GM23338 (cell line): ENCODE measurements around the gene SRI. TPM values are rescaled to one million over a fixed set of nuclear protein-coding genes. Genes with fewer than 3 reads are reported as not detected.

ENCODE experiments used
- ATAC-seq: fragments of 200-7000 bp; cut with Tn5 transposase; 3 replicates; pipeline ENCODE4 v1.9.1; 2020
- DNase-seq: peaks from one replicate; pipeline ENCODE4 v3.0.0-alpha.2; 2015; ENCODE audit warnings: low spot score
- H2AFZ ChIP-seq: fragments of 200-600 bp; sonication (generic); 2 replicates; pipeline ENCODE4 v1.8.0; 2016; ENCODE audit warnings: antibody characterized with exemption, mild to moderate bottlenecking, moderate library complexity
- H3F3A ChIP-seq: fragments of 200-600 bp; sonication (generic); replicated peaks from 2 replicates; pipeline ENCODE4 v1.8.0; 2017; ENCODE audit warnings: antibody characterized with exemption, mixed run types, low read depth
- H3K27ac ChIP-seq: fragments of 200-600 bp; sonication (generic); 2 replicates; pipeline ENCODE4 v1.6.1; 2016; ENCODE audit warnings: low read depth
- H3K27me3 ChIP-seq: fragments of 200-600 bp; sonication (generic); 2 replicates; pipeline ENCODE4 v1.8.0; 2016; ENCODE audit warnings: mild to moderate bottlenecking, mixed run types, moderate library complexity; ENCODE audit not compliant: insufficient read depth
- H3K36me3 ChIP-seq: fragments of 200-600 bp; sonication (generic); 2 replicates; pipeline ENCODE4 v1.8.0; 2016; ENCODE audit warnings: mild to moderate bottlenecking; ENCODE audit not compliant: insufficient read depth
- H3K4me1 ChIP-seq: fragments of 200-600 bp; sonication (generic); 2 replicates; pipeline ENCODE4 v1.8.0; 2016; ENCODE audit warnings: mild to moderate bottlenecking, moderate library complexity; ENCODE audit not compliant: insufficient read depth
- H3K4me2 ChIP-seq: fragments of 200-600 bp; sonication (generic); 2 replicates; pipeline ENCODE4 v1.7.1; 2017; ENCODE audit warnings: mixed run types
- H3K4me3 ChIP-seq: fragments of 200-600 bp; sonication (generic); 2 replicates; pipeline ENCODE4 v1.6.1; 2016; ENCODE audit warnings: mixed run types
- H3K79me2 ChIP-seq: fragments of 200-600 bp; sonication (generic); replicated peaks from 2 replicates; pipeline ENCODE4 v1.8.0; 2017; ENCODE audit warnings: mild to moderate bottlenecking; ENCODE audit not compliant: insufficient read depth
- H3K9me2 ChIP-seq: fragments of 200-600 bp; sonication (generic); 2 replicates; pipeline ENCODE4 v1.8.0; 2017; ENCODE audit not compliant: insufficient read depth
- H4K20me1 ChIP-seq: fragments of 200-600 bp; sonication (generic); replicated peaks from 2 replicates; pipeline ENCODE4 v1.8.0; 2017; ENCODE audit warnings: mild to moderate bottlenecking; ENCODE audit not compliant: insufficient read depth
- H3K27ac Mint-ChIP-seq: 2 replicates; pipeline ENCODE4 v1.8.0; 2020; ENCODE audit warnings: inconsistent platforms, mild to moderate bottlenecking, moderate library complexity, mixed read lengths
- H3K27me3 Mint-ChIP-seq: 3 replicates; pipeline ENCODE4 v1.8.0; 2022; ENCODE audit warnings: low read depth, mild to moderate bottlenecking, moderate library complexity, mixed read lengths, inconsistent platforms; ENCODE audit not compliant: insufficient read depth, poor library complexity
- H3K36me3 Mint-ChIP-seq: 3 replicates; pipeline ENCODE4 v1.8.0; 2021; ENCODE audit warnings: low read depth, mild to moderate bottlenecking, inconsistent platforms, moderate library complexity, mixed read lengths
- H3K4me1 Mint-ChIP-seq: 3 replicates; pipeline ENCODE4 v1.8.0; 2020; ENCODE audit warnings: mild to moderate bottlenecking, inconsistent platforms, mixed read lengths
- H3K4me3 Mint-ChIP-seq: 3 replicates; pipeline ENCODE4 v1.8.0; 2021; ENCODE audit warnings: moderate library complexity, mild to moderate bottlenecking, inconsistent platforms, mixed read lengths
- H3K9me3 Mint-ChIP-seq: 3 replicates; pipeline ENCODE4 v1.8.0; 2020; ENCODE audit warnings: moderate library complexity, mild to moderate bottlenecking, inconsistent platforms, mixed read lengths
- CREB1 ChIP-seq: fragments of 250-450 bp; sonication (Bioruptor Pico); IDR thresholded peaks from 2 replicates; pipeline ENCODE4 v1.5.0; 2020; ENCODE audit warnings: low read depth, mild to moderate bottlenecking, moderate library complexity
- ETS1 ChIP-seq: IDR thresholded peaks from 2 replicates; pipeline ENCODE4 v1.6.1; 2016; ENCODE audit warnings: antibody characterized with exemption
- EZH2 ChIP-seq: fragments of 200-600 bp; sonication (generic); IDR thresholded peaks from one replicate; pipeline ENCODE4 v1.8.0; 2017; ENCODE audit warnings: antibody characterized with exemption, mild to moderate bottlenecking, low read depth; ENCODE audit not compliant: unreplicated experiment
- JUNB ChIP-seq: IDR thresholded peaks from one replicate; pipeline ENCODE4 v1.6.1; 2016; ENCODE audit warnings: antibody characterized with exemption; ENCODE audit not compliant: unreplicated experiment
- NANOG ChIP-seq: IDR thresholded peaks from 2 replicates; pipeline ENCODE4 v1.6.1; 2016; ENCODE audit warnings: antibody characterized with exemption, borderline replicate concordance
- POLR2AphosphoS5 ChIP-seq: IDR thresholded peaks from 2 replicates; pipeline ENCODE4 v1.6.1; 2016; ENCODE audit warnings: antibody characterized with exemption, low read depth
- STAT1 ChIP-seq: IDR thresholded peaks from one replicate; pipeline ENCODE4 v1.6.1; 2016; ENCODE audit warnings: antibody characterized with exemption; ENCODE audit not compliant: unreplicated experiment
- polyA plus RNA-seq: library from polyadenylated mRNA; unstranded; fragments of >200 nt; fragmentation: Nextera tagmentation; extraction: Ambion mirVana; gene quantifications from 2 replicates; pipeline ENCODE4 v1.2.1, GENCODE V29; 2016
- total RNA-seq: library from RNA; depleted of rRNA; stranded (reverse); fragments of >200 nt; shearing (Covaris generic); gene quantifications from 2 replicates; pipeline ENCODE4 v1.2.3, GENCODE V29; 2014
- TF ChIP-seq, protein P1 (sequence below), 2 experiments: fragments of 200-600 bp in 1 of 2; sonication (generic) in 1 of 2; conservative IDR thresholded peaks; 2 replicates each; pipeline versions ENCODE4 v1.5.1 to v1.6.1; 2016 to 2017; ENCODE audit warnings: antibody characterized with exemption in 2 of 2, low read depth in 2 of 2, mild to moderate bottlenecking in 2 of 2, moderate library complexity in 1 of 2
- TF ChIP-seq, protein P2 (sequence below): IDR thresholded peaks from one replicate; pipeline ENCODE4 v1.6.1; 2018; ENCODE audit warnings: antibody characterized with exemption; ENCODE audit not compliant: unreplicated experiment
- TF ChIP-seq, protein P3 (sequence below): fragments of 250-450 bp; sonication (Bioruptor Pico); IDR thresholded peaks from 2 replicates; pipeline ENCODE4 v1.5.0; 2020; ENCODE audit warnings: mild to moderate bottlenecking, moderate library complexity

Gene SRI
- total and polyA plus RNA-seq, 2 experiments from 2014 or later, result 141 to 321 TPM

DNA sequence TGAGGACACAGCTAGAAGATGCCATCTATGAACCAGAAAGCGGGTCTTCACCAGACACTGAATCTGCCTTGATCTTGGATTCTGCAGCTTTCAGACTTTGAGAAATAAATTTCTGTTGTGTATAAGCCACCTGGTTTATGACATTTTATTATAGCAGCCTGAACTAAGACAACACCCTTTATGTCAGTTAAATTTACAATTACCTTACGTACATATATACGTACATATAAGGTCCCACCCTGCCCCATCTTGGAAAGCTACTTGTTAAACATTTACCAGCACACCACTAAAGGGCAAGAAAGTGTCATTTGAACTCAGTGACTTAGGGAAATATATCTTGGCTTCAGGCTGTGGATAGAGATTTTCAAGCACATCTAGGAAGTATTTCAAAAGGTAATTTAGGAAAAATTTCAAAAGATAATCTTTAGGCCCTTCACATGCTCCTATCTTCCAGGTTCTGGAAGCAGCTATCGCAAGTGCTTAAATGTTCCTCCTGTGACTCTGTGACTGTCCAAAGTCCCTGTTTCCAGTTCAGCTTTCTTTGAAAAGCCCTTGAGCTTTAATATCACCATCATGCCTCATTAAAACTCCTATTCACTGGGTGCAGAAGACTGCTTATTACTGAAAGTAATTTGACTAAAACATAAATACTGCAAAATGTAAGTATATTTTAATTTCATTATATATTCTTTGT lies 9.6 kb upstream of the SRI start (continued):
- TF ChIP-seq EZH2 (no peak), CREB1 (CRISPR knock-in tag) (no peak), ETS1 (no peak), POLR2AphosphoS5 (no peak), NANOG (no peak), STAT1 (no peak), JUNB (no peak)
- TF ChIP-seq, protein P1, sequence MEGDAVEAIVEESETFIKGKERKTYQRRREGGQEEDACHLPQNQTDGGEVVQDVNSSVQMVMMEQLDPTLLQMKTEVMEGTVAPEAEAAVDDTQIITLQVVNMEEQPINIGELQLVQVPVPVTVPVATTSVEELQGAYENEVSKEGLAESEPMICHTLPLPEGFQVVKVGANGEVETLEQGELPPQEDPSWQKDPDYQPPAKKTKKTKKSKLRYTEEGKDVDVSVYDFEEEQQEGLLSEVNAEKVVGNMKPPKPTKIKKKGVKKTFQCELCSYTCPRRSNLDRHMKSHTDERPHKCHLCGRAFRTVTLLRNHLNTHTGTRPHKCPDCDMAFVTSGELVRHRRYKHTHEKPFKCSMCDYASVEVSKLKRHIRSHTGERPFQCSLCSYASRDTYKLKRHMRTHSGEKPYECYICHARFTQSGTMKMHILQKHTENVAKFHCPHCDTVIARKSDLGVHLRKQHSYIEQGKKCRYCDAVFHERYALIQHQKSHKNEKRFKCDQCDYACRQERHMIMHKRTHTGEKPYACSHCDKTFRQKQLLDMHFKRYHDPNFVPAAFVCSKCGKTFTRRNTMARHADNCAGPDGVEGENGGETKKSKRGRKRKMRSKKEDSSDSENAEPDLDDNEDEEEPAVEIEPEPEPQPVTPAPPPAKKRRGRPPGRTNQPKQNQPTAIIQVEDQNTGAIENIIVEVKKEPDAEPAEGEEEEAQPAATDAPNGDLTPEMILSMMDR (conservative IDR thresholded peaks at IDR 0.05; ENCODE audit: low read depth in 2 of 2), result no peak
- TF ChIP-seq, protein P2, sequence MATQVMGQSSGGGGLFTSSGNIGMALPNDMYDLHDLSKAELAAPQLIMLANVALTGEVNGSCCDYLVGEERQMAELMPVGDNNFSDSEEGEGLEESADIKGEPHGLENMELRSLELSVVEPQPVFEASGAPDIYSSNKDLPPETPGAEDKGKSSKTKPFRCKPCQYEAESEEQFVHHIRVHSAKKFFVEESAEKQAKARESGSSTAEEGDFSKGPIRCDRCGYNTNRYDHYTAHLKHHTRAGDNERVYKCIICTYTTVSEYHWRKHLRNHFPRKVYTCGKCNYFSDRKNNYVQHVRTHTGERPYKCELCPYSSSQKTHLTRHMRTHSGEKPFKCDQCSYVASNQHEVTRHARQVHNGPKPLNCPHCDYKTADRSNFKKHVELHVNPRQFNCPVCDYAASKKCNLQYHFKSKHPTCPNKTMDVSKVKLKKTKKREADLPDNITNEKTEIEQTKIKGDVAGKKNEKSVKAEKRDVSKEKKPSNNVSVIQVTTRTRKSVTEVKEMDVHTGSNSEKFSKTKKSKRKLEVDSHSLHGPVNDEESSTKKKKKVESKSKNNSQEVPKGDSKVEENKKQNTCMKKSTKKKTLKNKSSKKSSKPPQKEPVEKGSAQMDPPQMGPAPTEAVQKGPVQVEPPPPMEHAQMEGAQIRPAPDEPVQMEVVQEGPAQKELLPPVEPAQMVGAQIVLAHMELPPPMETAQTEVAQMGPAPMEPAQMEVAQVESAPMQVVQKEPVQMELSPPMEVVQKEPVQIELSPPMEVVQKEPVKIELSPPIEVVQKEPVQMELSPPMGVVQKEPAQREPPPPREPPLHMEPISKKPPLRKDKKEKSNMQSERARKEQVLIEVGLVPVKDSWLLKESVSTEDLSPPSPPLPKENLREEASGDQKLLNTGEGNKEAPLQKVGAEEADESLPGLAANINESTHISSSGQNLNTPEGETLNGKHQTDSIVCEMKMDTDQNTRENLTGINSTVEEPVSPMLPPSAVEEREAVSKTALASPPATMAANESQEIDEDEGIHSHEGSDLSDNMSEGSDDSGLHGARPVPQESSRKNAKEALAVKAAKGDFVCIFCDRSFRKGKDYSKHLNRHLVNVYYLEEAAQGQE, result no peak

GRCh38 chr7:88226886-88227516 lies 7.2 kb upstream of the SRI start:
- H3K4me2 ChIP-seq, result no peak overlapping the region
- Mint-ChIP-seq H3K27me3 (no peaks in the 10 kb centered on the region), H3K4me1 (no peaks in the 10 kb centered on the region), H3K4me3 (no peak overlapping the region), H3K36me3 (no peaks in the 10 kb centered on the region), H3K27ac (no peak overlapping the region), H3K9me3 (no peaks in the 10 kb centered on the region)
- no peaks in the 10 kb centered on the region for H3K36me3 ChIP-seq
- H3K9me2 ChIP-seq, result no peaks in the 10 kb centered on the region
- no peaks in the 10 kb centered on the region for H4K20me1 ChIP-seq
- no peaks in the 10 kb centered on the region for H3K4me1 ChIP-seq
- H3K27ac ChIP-seq, result no peak overlapping the region
- H3K4me3 ChIP-seq, result no peak overlapping the region
- DNase-seq (no peak), ATAC-seq (no peak)
- no peak overlapping the region for H2AFZ ChIP-seq
- no peaks in the 10 kb centered on the region for H3K79me2 ChIP-seq
- H3K27me3 ChIP-seq, result no peaks in the 10 kb centered on the region
- no peaks in the 10 kb centered on the region for H3F3A ChIP-seq
- TF ChIP-seq, protein P3, sequence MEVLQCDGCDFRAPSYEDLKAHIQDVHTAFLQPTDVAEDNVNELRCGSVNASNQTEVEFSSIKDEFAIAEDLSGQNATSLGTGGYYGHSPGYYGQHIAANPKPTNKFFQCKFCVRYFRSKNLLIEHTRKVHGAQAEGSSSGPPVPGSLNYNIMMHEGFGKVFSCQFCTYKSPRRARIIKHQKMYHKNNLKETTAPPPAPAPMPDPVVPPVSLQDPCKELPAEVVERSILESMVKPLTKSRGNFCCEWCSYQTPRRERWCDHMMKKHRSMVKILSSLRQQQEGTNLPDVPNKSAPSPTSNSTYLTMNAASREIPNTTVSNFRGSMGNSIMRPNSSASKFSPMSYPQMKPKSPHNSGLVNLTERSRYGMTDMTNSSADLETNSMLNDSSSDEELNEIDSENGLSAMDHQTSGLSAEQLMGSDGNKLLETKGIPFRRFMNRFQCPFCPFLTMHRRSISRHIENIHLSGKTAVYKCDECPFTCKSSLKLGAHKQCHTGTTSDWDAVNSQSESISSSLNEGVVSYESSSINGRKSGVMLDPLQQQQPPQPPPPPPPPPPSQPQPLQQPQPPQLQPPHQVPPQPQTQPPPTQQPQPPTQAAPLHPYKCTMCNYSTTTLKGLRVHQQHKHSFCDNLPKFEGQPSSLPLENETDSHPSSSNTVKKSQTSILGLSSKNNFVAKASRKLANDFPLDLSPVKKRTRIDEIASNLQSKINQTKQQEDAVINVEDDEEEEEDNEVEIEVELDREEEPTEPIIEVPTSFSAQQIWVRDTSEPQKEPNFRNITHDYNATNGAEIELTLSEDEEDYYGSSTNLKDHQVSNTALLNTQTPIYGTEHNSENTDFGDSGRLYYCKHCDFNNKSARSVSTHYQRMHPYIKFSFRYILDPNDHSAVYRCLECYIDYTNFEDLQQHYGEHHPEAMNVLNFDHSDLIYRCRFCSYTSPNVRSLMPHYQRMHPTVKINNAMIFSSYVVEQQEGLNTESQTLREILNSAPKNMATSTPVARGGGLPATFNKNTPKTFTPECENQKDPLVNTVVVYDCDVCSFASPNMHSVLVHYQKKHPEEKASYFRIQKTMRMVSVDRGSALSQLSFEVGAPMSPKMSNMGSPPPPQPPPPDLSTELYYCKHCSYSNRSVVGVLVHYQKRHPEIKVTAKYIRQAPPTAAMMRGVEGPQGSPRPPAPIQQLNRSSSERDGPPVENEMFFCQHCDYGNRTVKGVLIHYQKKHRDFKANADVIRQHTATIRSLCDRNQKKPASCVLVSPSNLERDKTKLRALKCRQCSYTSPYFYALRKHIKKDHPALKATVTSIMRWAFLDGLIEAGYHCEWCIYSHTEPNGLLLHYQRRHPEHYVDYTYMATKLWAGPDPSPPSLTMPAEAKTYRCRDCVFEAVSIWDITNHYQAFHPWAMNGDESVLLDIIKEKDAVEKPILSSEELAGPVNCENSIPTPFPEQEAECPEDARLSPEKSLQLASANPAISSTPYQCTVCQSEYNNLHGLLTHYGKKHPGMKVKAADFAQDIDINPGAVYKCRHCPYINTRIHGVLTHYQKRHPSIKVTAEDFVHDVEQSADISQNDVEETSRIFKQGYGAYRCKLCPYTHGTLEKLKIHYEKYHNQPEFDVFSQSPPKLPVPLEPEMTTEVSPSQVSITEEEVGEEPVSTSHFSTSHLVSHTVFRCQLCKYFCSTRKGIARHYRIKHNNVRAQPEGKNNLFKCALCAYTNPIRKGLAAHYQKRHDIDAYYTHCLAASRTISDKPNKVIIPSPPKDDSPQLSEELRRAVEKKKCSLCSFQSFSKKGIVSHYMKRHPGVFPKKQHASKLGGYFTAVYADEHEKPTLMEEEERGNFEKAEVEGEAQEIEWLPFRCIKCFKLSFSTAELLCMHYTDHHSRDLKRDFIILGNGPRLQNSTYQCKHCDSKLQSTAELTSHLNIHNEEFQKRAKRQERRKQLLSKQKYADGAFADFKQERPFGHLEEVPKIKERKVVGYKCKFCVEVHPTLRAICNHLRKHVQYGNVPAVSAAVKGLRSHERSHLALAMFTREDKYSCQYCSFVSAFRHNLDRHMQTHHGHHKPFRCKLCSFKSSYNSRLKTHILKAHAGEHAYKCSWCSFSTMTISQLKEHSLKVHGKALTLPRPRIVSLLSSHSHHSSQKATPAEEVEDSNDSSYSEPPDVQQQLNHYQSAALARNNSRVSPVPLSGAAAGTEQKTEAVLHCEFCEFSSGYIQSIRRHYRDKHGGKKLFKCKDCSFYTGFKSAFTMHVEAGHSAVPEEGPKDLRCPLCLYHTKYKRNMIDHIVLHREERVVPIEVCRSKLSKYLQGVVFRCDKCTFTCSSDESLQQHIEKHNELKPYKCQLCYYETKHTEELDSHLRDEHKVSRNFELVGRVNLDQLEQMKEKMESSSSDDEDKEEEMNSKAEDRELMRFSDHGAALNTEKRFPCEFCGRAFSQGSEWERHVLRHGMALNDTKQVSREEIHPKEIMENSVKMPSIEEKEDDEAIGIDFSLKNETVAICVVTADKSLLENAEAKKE, result no peak
